HG03103 (cell line): ENCODE measurements around the gene TBL1Y.
"Not testable (repeated sequence)": the region's sequence is repeated elsewhere in the genome, so short reads cannot be mapped to it uniquely, and the experiment has no call there.

Experiments
- ATAC-seq: cut with Tn5 transposase; IDR thresholded peaks from one replicate; pipeline ENCODE4 v1.9.1; 2021; ENCODE audit warnings: low read depth; ENCODE audit not compliant: unreplicated experiment

Gene TBL1Y

GRCh38 chrY:6968191-6968590, 57.7 kb downstream of the TBL1Y start:
- ATAC-seq = no peak

DNA sequence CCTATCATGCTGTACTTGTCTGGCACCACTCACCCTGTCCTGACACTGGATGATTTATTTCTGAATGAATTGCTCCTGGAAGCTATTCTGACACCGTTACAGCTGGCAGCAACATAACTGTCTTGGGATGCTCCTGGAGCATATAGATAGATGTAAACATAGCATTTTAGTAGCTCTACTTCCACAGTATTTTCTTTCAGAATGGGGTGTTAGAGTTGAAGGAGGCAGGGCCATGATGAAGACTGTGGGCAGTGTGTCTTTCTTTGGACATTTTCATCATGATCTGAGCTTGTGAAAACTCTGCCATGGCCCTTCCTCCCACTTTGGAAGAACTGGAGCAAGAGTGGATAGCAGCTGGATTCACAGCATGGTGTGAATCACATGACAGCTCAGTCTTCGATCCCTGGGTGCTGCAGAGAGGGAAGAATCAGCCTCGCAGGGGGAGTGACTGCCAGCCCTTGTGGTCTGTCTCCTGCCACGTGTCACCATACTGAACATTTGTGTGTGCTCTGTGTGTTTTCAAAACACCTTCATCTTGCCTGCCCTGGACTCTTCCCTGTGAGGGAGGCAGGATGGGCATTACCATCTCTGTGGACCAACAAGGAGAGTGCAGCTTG, 61.9 kb downstream of the TBL1Y start:
- ATAC-seq = no peak

DNA sequence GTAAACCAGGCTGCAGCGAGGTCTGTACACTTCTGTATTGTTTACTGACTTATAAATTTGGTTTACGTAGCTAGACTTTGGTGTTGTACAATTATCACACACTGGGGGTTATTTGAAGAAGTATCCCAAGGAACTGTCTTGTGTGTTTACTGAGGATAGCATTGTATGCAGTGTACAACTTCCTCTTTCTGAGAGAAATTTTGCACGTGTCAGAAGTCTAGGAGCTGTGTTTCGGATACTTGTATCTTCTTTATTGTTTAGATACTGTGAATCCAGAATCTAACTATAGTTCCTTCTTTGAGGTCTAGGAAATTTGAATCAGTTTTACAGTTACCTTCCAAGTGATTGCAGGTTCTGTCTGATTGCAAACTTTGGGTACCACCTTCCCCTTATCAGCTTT, 64.5 kb downstream of the TBL1Y start:
- ATAC-seq = no peak

- no peak for ATAC-seq
Observed at GRCh38 chrY:6977783-6978182, 67.3 kb downstream of the TBL1Y start.

GRCh38 chrY:6983221-6983620, 72.7 kb downstream of the TBL1Y start:
- no peak for ATAC-seq

- no peak for ATAC-seq
Observed at GRCh38 chrY:6987811-6988210, 77.3 kb downstream of the TBL1Y start.

DNA sequence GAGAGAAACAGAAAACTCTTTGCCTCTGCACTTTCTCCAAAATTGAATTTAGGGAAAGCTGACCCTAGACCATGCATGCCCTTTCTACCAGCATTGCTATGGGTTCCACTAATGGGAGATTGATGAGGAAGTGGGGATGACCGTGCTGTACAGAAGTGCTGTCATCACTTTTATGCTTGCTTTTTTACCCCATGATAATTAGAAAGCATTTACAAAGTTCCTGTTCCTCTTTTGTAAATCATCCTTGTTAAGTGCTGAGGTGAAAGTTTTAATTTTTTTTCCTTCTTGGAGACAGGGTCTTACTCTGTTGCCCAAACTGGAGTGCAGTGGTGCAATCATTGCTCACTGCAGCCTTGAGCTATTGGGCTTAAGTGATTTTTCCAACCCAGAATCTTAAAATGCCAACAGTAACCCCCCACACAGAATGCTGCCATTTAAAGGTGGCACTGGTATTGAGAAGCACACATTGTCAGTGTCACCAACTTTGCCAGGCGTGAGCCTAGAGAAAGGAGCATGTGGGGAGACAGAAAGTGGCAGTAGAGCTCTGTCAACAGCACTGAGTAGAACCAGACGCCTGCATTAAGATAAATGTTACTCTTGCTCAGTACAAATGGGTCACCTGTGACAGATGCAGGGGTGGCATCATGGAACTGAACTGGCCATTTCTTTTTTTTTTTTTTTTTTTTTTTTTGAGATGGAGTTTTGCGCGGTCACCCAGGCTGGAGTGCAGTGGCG, 79.6 kb downstream of the TBL1Y start:
- ATAC-seq = no peak

- ATAC-seq = no peak
Observed at GRCh38 chrY:6992041-6992440, 81.5 kb downstream of the TBL1Y start.

DNA sequence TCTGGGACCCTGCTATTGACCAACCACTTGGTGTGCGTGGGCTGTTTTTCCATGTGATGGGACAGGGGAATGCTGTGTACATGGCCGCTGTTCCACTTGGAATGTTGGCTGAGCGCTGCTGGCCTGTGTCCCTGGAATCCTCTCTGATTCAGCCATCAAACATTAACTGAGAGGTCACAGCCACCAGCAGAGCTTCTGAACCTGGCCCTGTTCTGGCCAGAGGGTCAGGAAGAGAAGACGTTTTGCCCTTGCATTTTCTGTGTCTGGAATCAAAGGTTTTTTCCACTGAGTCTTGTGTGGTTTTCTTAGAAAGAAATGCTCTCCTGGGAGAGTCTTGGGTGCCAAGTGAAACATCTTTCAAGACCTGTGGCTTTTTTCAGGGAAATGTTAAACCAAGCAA, 85.5 kb downstream of the TBL1Y start:
- ATAC-seq = no peak

DNA sequence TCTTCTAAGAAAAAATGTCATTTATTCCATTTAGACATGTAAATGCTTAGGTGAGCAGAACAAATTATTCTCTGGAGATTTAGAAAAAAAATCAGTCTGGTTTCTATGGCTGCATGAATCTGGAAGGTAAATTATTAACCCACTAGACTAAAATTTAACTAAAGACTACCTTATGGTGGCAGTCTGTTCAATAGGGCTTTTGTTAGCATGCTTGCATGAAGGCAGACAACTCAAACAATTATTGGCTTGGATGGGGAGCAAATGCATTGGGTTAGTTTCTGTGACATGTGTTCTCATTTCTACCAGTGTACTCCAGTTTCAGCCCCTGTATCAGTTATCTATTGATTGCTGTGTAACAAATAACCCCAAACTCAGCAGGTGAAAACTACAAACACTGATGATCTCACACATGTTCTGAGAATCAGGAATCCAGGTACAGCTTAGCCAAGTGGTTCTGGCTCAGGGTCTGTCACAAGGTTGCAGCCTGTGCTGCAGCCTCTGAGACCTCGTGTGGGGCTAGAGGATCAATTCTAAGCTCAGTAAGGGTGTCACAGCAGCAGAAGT, 87.1 kb downstream of the TBL1Y start:
- no peak for ATAC-seq

DNA sequence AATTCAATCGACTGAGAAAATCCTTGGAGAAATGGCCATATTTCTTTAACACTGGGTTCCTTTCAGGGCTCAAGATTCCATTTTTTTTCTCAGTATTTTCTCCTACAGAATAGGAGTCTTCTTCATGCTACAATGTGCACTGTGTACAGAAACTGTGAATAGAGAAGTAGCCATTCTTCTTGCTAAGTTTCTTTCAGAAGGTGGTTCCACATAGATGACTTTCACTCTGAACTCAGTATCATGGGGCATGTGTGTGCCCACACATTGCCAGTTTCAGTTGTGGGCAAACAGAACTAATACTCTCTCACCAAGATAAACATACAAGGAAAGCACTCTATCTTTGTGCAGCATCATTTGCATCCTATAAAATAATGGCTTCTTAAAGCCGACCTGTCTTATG, 89.4 kb downstream of the TBL1Y start:
- no peak for ATAC-seq

- ATAC-seq = no peak
Observed at GRCh38 chrY:7002581-7002980, 92.1 kb downstream of the TBL1Y start.

DNA sequence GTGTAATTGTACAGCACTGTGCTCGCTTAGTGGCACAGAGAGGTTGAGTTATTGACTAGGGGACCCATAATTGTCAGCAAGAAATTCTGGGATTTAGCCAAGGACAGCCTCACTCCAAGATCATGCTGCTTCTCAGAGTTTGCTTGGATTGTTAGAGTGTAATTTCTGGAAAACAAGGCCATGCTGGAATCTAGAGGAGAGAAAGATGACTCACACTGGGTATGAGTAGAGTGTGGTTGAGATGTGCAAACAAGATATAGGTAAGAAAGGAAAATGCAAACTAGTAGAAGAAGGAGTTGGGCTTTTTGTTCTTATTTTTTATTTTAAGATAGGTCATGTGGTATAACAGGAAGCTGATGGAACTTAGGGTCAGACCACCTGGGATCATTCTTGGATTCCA, 97.4 kb downstream of the TBL1Y start:
- ATAC-seq = no peak

GRCh38 chrY:7008578-7009355, 98.3 kb downstream of the TBL1Y start:
- no peak for ATAC-seq

DNA sequence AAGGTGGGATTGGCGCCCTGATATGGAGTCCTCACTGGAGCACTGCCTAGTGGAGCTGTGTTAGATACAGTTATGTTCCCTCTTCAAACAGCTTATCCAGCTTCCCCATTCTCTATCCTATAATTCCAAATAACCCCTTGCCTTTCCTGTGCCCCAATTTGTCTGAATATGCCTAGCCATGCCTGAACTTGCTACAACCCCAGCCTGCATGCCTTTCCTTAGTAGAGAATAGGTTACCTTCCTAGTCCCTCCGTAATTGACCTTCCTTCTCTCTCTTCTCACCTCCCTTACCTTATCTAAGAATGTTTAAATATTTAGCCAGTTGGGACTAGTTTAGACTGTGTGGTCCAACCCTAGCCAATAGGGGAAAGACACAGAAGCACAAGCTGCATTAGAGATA, 102.6 kb downstream of the TBL1Y start:
- ATAC-seq = no peak

DNA sequence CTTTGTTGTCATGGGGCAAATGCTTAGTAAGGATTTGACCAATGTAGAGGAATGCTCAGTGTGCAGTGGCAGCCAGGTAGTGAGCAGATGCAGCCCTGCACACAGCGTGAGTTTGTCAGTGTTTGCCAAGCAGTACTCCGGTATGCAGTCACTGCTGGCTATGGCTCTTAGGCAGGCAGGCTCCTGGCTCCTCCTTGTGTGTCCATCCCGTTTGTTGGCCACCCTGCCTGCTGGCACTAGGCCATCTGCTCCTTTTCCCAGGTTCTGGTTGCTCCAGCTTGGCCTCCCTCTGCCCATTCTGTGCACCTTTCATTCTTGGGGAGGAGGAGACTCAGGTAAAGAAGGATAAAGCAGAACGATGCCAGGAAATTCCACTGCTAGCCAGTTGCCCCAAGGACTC, 106.0 kb downstream of the TBL1Y start:
- ATAC-seq = no peak

DNA sequence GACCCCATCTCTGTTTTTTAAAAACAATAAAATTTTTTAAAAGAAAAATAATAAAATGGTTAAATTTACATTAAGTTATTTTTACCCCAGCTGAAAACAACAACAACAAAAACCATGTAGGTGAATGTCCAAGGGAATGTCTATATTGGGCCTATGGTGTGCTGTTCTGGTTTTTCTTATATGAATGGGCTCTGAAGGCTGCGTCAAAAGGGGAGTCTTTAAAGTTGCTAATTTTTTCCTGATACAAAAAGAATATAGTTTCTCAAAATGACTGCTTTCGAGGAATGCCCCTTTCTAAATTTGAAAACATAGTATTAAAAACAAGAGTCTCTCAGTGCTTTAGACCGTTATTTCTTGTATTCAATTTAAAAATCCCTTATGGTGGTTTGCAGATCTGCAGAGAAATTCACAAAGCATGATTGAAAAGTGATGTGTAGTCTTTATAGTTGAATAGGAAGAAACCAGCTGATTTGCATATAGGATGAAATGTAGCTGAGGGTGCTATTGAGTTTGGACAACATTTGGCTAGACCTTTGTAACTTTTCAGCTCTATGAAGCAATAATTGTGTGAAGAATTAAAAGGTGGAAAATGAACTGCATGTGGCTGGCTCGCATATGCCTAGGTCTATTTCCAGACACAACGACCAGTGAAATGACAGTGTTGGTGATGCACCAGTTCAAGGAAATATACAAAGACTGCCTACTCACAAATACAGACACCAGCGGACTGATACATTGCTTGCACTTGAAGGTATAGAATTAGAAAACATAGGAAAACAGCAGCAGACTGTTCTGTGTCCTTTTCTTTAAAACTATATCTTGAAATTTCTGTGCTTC, 107.0 kb downstream of the TBL1Y start:
- no peak for ATAC-seq

GRCh38 chrY:7039037-7039436, 128.5 kb downstream of the TBL1Y start:
- no peak for ATAC-seq

GRCh38 chrY:7040662-7041061, 130.2 kb downstream of the TBL1Y start:
- no peak for ATAC-seq

DNA sequence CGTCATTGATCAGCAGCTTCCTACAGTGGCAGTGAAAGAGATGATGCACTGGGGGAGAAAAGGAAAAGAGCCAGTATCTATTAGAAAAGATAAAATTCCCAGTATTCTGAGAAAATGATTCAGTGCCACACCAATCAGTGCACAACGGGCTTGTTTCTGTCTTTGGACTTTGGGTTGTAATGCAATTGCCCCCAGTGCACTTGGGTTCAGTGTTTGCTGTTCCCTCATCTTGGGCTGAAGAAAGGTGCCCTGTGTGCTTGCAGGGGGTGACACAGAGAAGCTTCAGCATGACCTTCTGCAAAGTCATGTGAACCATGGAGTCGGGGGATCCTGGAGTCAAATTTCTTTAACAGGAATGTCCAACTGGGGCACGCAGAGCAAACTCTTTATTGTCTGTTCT, 131.5 kb downstream of the TBL1Y start:
- ATAC-seq = no peak

DNA sequence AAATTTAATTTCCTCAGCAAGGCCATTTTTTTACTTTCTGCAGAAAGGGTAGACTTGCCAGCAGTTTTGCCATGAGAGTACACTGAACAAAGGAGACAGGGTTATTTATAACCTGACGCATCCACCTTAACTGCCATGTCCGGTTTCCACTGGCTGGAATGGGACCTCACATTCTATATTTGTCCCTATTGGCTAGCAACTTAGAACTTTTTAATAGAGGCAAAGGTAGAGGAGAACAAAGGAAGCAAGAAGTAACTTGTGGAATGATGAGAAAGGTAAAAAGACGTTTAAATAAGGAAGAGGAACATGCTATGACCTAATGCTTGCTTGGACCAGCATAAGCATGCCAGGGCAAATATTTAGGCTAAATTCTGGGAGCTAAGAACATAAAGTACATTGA, 142.0 kb downstream of the TBL1Y start:
- ATAC-seq = not testable (repeated sequence)
